Subcutaneous adipose tissue (tissue), 4 donors: Measurements from ENCODE around the gene ELMOD2. TPM values are rescaled to one million over a fixed set of nuclear protein-coding genes. Genes with fewer than 3 reads are reported as not detected.

Experiments used
- small RNA-seq: library from RNA; depleted of rRNA; stranded (forward); fragments of <200 nt; gene quantifications from one replicate; pipeline ENCODE3, GENCODE V24; 2016
- total RNA-seq, 4 donors: library from RNA; depleted of rRNA; stranded (reverse); fragments of >200 nt; gene quantifications; one replicate each; pipeline ENCODE4 v1.1.0, GENCODE V29; 2016
- TF ChIP-seq, protein P1 (sequence below): fragments of 450-650 bp; IDR thresholded peaks from one replicate; pipeline ENCODE4 v1.5.1; 2016; ENCODE audit warnings: low read depth, mild to moderate bottlenecking, control low read depth, antibody characterized with exemption, moderate library complexity

Gene ELMOD2
- total RNA-seq, 4 donors from 2014 or later = 17.0 to 26.6 (median 22.6) TPM

DNA sequence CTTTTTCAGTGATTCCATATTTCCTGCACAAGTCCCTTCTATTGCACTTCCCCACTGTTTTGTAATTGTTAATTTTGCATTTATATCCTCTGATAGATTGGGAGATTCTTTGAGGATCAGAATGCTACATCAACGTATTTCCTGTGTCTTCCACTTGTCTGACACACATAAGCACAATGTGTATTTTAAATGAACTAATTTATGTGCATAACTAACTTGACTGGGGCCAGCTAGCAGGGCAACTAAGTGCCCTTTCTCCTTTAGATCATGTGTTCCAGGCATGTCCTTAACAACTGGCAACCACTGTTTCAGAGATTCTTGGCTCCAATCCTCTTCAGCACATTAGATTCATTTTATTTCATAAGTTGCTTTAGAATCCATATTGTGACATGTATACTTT, 60.5 kb downstream of the ELMOD2 start:
- TF ChIP-seq, protein P1, sequence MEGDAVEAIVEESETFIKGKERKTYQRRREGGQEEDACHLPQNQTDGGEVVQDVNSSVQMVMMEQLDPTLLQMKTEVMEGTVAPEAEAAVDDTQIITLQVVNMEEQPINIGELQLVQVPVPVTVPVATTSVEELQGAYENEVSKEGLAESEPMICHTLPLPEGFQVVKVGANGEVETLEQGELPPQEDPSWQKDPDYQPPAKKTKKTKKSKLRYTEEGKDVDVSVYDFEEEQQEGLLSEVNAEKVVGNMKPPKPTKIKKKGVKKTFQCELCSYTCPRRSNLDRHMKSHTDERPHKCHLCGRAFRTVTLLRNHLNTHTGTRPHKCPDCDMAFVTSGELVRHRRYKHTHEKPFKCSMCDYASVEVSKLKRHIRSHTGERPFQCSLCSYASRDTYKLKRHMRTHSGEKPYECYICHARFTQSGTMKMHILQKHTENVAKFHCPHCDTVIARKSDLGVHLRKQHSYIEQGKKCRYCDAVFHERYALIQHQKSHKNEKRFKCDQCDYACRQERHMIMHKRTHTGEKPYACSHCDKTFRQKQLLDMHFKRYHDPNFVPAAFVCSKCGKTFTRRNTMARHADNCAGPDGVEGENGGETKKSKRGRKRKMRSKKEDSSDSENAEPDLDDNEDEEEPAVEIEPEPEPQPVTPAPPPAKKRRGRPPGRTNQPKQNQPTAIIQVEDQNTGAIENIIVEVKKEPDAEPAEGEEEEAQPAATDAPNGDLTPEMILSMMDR = no peak

DNA sequence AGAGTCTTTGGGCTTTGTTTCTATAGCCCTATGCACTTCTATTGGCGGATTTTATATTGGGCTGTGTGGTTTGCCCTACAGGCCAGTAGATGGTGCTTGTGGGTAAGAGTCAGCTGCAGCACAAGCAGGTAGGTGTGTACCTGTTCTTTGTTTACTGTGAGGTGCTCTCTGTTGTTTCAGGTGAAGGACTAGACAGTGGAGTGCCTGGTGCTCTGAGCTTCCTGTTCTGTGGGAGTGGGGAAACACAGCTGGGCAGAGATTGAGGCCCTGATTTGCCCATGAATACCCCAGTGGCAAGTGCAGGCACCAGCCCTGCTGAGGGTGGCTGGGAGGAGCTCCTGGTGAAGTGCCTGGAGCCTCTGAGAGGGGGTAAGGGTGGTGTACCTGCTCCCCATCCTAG, 71.1 kb downstream of the ELMOD2 start:
- TF ChIP-seq, protein P1 = no peak

DNA sequence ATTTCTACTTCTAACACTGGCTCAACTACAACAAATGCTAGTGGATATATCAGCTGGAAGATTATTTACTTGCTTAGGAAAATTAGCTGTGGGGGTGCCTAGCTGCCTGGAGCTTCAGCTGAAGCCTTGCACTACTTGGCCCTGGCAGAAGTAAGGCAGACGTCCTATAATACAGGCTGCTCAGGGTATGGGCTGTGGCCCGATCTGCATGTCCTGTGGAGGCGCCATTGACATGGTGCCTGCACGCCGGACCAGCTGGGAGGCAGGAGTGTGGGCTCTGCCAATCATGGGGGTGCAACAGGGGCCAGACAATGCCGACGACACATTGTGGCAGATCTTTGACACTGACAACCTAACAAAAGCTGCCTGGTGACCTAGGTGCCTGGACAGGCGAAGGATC, 76.4 kb downstream of the ELMOD2 start:
- TF ChIP-seq, protein P1 = no peak

DNA sequence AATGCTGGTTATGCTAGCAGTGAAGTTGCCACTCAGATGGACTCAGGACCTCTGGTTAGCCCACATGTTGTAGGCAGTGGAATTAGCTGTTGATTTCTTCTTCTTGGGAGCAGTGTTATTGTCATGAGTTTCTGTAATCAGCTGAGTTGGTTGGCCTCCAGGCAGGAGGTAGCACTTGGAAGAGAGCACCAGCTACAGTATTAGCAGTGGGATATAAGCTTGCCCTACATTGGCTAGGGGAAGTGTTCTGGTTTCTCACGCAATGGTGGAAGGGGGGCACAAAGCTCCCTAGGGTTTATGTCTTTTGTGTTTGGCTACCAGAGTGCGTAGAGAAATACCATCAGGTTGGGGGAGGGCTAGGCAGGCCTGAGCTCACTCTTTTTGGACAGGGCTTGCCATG, 78.7 kb downstream of the ELMOD2 start:
- TF ChIP-seq, protein P1 = no peak

DNA sequence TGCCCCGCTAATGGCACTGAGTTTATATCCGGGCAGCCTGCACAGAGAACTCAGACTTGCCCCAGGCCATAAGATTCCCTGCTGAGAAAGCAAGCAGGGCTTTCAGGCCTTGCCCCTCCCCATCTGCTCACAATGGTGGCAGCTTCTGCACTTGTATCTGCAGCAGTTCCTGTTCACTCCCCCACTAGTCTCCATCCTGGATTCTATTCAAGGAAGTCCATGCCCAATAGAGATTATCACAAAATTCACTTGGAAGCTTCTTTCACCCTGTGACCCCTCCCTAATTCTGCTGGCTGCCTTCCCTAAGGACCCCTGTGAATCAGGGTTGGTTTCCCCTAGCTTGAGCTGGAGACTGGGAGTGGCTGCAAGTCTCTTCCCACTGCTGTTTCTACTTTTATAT, 79.3 kb downstream of the ELMOD2 start:
- TF ChIP-seq, protein P1 = no peak

Small RNA genes within 50 kb of the gene (small RNA-seq; reads per million reads assigned to genes)
- gene AC108019.1 = not detected
- gene RN7SL152P = not detected

Other genes starting within 250 kb of the ELMOD2 start
- gene SCOC, start 150.5 kb upstream of the ELMOD2 start, total RNA-seq = 10 to 100 TPM; 30.7 to 77.1 (median 47.2) TPM
- gene CLGN, start 96.5 kb upstream of the ELMOD2 start, total RNA-seq = under 1 TPM in 1 of 4 donors, not detected in 3; 0.22 TPM
- gene MGAT4D, start 25.9 kb upstream of the ELMOD2 start, total RNA-seq = not detected
- not detected for gene UCP1, start 44.8 kb downstream of the ELMOD2 start, total RNA-seq
- gene TBC1D9, start 232.2 kb downstream of the ELMOD2 start, total RNA-seq = 10 to 100 TPM; 36.4 to 57.1 (median 43.8) TPM